Stimulated activated CD4-positive, alpha-beta T cell treated with anti-CD3 and anti-CD28 coated beads, Interleukin-1b, Interleukin-23, amount 100 ng/mL, for 1 hour (primary cell): ENCODE data around the gene SERPINB8.
"Not testable (repeated sequence)": the region's sequence is repeated elsewhere in the genome, so short reads cannot be mapped to it uniquely, and the experiment has no call there.

Source experiments
- DNase-seq, 2 donors: peaks; one replicate each; pipeline ENCODE4 v3.0.0-alpha.2; 2020; ENCODE audit warnings: low read depth in 2 of 2

Gene SERPINB8, protein sequence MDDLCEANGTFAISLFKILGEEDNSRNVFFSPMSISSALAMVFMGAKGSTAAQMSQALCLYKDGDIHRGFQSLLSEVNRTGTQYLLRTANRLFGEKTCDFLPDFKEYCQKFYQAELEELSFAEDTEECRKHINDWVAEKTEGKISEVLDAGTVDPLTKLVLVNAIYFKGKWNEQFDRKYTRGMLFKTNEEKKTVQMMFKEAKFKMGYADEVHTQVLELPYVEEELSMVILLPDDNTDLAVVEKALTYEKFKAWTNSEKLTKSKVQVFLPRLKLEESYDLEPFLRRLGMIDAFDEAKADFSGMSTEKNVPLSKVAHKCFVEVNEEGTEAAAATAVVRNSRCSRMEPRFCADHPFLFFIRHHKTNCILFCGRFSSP

GRCh38 chr18:63969942-63970808, at the start of gene SERPINB8:
Gene SERPINB8, plus strand, starts transcription at chr18:63970081. Its CDS starts 8,228 bp downstream, at chr18:63978309.
- DNase-seq, result peak; percentile 51 to 57

DNA sequence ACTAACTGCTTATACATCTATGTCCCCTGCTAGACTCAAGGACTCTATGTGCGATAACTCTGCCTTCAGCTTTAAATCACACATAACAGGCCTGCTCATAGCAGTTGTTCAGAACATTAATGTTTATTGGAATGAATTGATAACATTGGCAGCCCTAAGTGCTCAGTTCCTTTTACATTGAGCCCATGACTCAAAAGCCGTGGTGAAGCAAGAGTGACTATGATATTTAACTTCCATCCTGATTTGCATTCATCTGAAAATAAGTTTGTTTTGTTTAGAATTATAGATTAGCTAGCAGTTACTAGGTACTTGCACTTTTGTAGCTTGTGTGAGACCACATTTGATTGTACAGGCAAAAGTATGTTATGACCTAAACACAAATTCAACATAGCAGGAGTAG, 47.8 kb upstream of the SERPINB8 start:
- no peak for DNase-seq

DNA sequence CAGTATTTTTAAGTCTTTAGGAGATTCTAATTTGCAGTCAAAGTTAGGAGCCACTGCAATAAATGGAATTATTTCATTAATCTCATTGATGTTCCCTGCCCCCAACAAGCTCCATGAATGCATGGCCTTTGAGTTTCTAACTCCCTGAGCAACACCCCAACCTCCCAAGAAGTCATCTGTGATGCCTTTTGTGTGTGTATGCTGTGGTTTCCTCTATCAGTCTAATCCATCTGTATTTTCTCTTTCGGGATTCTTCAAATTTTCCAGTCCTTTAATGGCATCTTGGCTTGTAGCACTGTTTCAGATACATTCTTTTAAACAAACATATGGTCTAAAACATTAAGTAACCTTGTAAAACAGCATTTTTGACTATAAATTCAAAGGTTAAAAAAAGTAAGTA, 45.3 kb upstream of the SERPINB8 start:
- no peak for DNase-seq

- no peak for DNase-seq
These were observed 41.5 kb upstream of the SERPINB8 start for GRCh38 chr18:63928331-63928730.

DNA sequence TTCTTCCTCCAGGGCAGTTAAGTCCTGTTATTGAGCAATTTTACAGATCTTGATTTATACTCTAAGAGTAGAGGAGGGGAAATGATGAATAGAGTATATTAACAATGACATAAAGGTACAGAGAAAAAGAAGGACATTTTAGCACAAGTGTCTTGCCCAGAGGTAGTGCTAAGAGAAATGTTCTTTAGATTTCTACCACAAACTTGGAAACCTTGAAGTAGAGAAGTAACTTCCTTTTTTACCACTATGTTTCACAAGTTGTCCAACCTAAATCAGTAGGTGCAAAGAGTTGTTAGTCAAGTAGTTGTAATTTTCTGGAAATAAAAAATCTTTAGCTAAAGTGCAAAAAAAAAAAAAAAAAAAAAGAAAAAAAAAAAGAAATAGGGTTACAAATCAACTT, 40.5 kb upstream of the SERPINB8 start:
- not testable (repeated sequence) for DNase-seq

DNA sequence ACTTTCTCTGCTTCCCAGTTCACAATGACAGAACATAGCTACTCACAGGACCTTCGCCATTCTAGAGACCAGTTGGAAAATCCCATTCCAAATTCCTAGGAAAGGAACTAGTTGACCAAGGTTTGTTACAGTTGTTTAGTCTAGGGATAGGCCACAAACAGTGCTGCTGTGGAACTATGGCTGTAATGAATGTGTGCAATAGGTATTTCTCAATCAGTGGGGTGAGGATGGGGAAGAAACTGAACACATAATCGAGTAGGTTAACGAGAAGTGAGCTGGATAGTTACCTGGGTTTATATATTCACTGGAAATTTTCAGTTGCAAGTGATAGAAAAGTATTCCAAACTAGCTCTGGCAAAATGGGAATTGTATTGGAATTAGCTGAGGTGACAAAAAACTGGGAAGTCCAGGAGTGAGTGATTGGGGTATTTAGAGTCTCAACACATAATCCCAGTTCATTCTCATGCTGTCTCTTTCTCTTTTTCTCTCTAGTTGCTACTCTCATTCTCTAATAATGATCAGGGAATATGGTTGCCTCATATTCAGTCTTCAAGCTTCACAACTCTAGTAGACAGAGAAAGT, 39.0 kb upstream of the SERPINB8 start:
- no peak for DNase-seq

DNA sequence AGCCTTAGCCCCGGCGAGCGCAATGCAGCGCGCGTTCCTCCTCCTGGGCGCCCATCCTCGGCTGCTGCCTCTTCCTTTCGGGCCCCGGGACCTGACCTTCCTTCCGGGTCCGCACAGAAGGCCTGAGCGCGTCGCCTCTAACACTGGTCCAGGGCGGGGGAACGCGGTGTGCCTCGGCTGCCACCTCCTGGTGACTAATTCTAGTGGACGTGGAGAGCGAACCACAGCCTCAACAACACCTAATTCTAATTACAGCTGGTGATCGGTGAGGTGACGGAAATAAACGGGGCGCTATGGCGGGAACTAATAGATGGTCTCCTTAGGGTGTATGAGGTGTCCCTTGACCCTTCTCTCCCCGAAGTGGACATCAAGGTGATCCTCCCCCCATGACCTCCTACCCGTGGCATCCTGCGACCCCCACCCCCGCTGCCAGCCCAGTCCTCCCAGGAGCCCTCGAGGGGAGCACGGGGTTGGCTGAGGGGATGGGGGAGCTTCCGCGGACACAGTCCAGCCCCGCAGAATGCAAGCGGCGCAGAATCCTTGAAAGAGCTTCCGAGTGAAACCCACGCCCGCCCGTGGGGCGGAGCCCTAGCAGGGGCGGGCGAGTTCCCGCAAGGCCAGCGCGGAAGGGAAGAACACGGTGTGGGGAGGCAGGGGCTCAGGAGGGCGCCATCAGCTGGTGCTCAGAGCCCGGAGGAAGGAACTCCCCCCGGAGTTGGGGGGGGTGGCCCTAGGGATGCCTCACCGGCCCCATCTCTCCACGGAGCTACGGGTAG, 33.5 kb upstream of the SERPINB8 start:
- peak; percentile 3 to 29 for DNase-seq

DNA sequence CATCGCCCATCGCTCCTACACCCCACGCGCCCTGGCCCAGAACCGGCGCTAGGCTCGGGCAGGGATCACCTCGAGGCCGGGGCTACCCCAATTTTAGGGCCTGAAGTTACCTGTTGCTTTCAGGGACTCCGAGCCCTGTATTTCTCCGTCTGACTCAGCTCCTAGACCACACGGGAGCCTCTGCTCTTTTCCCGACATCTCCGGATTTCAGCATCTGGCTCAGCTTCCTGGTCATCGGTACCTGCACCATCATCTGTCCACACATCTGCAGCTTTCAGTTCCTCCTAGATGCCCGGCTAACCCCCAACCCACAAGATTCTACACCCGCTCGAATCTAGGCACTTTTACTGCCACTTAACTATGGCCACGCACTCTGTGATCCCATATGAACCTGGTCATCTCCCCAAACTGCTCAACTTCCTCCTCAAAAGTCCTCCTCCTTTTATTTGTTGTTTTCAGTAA, 32.9 kb upstream of the SERPINB8 start:
- no peak for DNase-seq

DNA sequence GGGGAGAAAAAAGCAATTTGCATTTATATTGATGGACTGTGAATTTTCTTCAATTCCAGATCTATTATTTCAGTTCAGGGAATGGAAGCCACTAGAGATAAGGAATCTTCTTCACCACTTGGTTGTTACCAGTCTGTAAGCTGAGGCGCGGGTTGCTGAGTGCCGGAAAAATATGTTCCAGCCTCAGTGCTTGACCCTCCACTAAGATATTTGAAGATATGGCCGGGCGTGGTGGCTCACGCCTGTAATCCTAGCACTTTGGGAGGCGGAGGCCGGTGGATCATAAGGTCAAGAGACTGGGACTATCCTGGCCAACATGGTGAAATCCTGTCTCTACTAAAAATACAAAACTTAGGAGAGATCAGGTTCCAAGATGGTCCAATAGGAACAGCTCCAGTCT, 29.9 kb upstream of the SERPINB8 start:
- no peak for DNase-seq

DNA sequence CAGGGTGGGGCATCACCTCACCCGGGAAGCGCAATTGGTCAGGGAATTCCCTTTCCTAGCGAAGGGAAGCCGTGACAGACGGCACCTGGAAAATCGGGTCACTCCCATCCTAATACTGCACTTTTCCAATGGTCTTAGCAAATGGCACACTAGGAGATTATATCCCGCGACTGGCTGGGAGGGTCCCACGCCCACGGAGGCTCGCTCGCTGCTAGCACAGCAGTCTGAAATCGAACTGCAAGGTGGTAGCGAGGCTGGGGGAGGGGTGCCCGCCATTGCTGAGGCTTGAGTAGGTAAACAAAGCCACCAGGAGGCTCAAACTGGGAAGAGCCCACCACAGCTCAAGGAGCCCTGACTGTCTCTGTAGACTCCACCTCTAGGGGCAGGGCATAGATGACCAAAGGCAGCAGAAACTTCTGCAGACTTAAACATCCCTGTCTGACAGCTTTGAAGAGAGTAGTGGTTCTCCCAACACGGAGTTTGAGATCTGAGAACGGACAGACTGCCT, 29.3 kb upstream of the SERPINB8 start:
- DNase-seq, result not testable (repeated sequence)

- DNase-seq, result no peak
These were observed 22.7 kb upstream of the SERPINB8 start for GRCh38 chr18:63947051-63947790.

- peak in 1 of 2 donors; percentile 36 for DNase-seq
These were observed 20.7 kb upstream of the SERPINB8 start, which contains the start of gene HMSD for GRCh38 chr18:63949068-63949737. Gene HMSD, plus strand, starts transcription at chr18:63949301. Its CDS starts 4,155 bp downstream, at chr18:63953456.

DNA sequence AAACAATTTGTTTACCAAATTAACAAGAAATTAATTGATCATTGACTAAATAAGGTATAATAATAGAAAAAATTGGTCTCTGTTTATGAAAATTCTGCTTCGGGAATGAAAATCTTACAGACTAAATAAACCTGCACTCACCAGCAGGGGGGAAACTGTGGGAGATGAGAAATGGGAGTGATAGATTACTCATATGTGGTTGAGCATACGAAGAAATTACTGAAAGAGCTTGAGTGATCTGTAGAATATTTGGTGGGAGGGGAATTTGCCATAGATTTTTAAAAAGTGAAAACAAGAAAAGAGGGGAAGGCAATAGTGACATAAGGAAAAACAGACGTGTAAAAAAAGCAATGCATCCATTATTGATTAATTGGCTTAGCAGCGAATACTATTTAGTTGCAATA, 18.6 kb upstream of the SERPINB8 start:
- no peak for DNase-seq

DNA sequence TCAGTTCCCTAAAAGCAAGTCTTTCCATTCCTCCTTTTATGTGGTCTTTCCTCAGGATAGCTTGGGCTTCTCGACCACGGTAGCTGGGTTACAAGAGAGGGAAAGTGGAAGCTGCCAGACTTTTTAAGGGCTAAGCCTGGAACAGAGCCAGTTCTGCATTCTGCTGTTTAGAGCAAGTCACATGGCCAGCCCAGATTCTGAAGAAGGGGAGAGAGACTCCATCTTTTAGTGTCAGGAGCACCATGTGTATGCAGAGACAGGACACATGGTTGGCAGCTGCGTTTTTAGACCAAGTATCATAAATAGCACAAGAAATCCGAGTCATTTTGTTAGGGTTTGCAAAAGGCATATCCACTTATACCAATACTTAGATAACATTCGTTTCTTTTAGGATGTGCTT, 16.1 kb upstream of the SERPINB8 start:
- no peak for DNase-seq

DNA sequence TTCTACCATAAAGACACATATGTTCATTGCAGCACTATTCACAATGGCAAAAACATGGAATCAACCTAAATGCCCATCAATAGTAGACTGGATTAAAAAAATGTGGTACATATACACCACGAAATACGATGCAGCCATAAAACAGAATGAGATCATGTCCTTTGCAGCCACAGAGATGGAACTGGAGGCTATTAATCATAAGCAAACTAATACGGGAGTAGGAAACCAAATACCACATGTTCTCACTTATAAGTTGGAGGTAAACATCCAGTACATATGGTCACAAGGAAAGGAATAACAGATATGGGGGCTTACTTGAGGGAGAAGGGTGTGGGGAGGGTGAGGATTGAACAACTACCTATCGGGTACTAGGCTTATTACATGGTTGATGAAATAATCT, 13.1 kb upstream of the SERPINB8 start:
- DNase-seq, result no peak

DNA sequence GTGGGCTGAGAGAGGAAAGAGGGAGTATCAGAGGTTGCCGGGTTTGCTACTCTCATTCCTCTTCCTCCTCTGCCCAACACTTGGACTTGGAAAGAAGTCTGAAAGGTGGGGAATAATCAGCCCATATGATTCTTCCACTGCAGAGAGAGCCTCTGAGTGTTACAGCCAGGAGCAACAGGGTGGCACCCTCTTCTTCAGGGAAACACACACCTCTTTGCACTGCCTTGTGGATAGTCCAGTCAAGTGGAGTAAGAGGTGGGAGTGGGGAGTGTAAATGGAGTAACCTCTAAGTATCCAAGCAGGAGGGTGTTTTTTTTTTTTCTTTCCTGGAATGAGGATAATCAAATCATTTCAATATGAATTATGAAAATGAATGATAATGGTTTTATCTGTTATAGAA, 9.0 kb upstream of the SERPINB8 start:
- no peak for DNase-seq

GRCh38 chr18:63961435-63961980, 8.4 kb upstream of the SERPINB8 start:
- no peak for DNase-seq

- no peak for DNase-seq
These were observed 7.7 kb upstream of the SERPINB8 start for GRCh38 chr18:63962137-63962536.

DNA sequence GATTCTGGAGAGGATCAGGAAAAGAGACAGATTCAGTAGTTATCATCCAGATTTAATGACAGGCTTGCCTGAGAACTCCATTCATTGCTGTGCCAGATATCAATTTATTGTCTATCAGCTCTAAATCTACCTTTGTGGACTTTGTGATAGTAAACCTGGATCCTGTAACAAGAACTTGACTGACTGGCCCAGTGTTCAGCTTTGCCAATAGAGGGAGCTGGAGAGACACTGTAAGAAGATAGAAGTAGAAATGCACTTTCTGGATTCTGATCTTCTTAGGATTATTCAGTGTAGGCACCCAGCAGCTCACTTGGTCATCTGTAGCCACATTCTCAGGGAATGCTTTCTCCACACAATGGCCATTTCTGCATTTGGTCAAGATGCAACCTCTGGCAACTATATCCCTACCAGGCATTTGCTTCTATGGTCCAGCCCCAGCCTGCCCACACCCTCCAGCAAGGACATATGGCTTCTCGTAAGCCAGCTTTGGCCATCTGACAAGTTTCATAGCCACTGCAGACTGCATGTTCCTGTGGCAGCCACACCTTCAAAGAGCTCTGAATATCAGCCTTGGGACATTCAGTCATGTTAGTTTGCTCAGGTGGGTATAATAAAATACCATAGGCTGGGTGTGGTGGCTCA, 6.1 kb upstream of the SERPINB8 start:
- DNase-seq, result no peak
